Measurements from ENCODE around the gene TTN.

DNA sequence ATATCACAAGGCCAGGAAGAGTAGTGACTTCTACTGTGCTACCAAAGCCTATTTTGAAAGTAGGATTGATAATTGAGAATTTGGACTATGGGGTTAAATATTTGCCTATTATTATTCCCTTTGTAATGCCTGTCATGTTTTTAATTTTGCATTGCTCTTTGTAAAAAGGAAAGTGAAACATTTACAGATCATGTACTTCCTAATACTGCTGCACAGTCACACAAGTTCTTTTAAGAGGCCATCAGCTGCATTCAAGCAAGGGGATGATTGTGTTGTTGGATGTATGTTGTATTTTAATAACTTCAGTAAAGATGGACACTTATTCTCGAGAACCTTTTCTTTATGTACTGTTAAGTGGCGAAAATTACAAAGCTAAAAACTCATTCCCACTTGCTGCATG, 256.9 kb downstream of the TTN start:
- TF ChIP-seq EZH2phosphoT487 (IDR thresholded peaks at IDR 0.05) (no peak), CTCF (IDR thresholded peaks at IDR 0.05) (no peak)
